NCI-H226 (cell line): ENCODE data around the gene SAP30L.

Experiments used
- DNase-seq: peaks from one replicate; pipeline ENCODE4 v3.0.0-alpha.2; 2015

SAP30L gene

DNA sequence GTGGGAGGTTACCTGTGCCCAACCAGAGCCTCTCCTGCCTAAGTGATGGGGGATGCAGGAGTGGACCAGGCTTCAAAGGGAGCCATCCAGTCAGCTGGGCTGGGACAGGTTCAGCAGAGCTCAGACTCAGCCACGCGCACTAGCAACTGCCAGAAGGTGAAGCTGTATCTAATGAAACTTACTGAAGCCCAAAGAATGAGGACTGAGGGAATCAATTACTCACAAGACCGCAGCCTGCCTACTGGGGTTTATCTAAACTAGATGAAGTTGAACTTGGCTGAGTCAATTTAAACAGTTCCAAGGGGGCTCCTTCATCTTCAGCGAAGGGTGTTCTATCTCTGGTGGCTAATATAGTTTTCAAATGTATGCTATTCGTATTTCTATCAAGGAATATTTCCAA is 20.9 kb downstream of the SAP30L start:
- DNase-seq = no peak

DNA sequence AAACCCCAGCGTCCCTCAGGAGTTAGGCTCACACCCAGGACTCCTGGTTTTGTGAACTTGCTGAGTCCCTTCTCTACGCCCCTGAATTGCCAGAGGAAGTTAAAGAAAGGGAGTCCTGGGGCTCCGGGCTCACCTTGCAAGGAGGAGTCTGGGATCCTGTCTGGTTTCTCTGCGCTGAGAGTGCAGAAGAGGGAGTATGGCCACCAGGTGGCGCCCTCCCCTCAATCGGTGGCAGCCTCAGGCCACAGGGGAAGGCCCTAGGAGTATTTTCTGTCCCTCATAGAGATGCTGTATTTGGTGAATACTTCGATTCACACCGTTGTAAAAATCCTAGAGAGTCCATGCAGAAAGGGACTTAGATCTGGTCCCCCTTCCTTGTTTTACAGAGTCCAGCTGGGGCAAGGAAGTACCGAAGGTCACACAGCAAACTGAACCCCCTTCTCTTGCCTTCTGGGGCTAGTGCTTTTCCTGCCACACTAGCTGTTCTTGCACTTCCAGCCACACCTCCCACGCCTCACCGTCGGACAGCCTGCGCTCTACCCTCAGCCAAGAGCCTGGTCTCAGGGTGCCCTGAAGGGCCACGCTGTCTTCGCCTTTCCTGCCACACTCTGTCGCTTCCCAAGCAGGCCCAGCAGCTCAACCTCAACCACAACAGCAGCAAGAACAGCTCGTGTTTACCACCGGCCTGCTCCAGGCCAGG is 22.0 kb downstream of the SAP30L start:
- DNase-seq = peak; percentile 44

DNA sequence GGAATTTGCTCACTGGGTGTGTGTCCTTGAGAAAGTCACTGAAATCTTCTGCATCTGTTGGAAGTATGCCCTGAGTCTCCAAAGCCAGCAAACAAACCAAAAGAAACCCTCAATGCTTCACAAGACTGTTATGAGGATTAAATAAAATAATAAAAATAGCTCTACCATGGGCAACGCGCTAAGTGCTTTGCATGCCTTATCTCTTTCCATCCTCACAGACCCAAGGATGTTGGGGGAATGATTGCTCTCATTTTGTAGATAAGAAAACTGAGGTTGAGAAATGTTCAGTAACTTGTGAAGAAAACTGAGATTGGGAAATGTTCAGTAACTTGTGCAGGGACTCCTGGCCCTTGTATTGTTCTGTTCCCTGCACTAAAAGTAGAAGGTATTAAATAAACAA is 24.3 kb downstream of the SAP30L start:
- DNase-seq = peak; percentile 38

DNA sequence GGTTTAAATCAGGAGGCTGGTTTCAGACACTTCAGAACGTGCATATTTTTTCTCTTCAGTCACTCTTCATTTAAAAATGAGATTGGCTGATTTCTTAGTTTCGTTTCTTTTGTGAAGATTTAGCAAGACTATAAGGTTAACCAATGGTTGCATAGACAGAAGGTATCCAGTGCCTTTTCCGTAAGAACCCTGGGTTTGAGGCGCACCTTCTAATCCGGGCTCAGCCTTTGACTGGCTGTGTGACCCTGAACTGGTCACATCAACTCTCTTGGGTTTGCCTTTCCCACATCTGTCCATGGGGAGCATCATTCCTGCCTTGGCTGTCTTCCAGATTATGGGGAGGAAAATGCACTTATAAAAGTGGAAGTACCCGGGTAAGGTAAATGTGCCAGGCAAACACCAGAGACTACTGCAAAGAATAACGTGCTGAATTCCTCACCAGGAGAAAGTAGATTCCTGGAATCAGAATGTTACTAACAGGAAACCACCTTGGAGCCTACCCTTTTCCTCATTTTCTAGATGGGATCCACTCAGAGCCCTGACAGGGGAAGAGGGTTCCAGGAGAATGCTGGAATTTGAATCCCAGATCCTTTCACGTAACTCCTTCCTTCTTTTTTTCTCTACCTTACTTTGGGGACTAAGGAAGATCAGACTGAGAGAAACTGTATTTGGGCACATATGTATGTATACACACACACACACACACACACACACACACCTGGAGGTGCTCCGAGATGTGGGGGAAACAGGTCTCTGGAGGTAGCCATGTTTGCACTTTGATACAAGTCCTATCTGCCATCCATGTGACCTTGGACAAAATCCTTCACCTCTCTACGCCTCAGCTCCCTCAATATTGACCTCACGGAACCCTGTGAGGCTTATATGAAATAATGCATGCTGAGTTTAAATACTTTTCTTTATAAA is 25.4 kb downstream of the SAP30L start:
- no peak for DNase-seq

DNA sequence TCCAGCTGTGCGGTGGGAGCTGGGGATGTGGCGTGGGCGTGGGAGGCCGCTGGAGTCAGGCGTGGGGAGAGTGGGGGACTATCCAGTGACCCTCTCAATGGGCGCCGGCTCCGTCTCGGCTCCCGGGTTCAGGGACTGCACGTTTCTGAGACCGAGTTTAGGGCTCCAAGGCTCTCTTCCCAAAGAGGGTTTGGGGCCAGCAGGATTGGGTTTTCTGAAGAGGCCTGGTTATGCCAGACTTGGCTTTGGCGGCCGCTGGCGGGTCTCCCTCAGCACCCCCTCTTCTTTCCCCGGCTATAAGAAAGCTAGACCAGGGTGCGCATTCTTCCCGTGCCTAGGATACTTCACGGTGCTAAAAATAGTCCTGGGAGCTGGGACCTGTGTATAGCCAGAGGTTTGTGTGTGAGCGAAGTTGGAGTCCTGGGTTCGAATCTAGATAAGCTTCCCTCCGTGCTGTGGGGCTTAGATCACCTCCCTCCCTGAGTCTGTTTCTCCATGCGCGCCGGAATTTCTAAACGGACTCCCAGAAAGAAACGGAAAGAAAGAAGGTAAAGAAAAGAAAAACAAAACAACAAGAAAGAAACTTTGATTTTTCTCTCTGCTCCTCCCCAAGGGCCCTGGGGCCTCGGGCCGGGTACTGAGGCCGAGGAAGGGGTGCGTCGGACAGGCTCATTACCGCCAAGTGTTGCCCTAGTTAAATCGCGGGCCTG is 27.2 kb downstream of the SAP30L start:
- DNase-seq = no peak

DNA sequence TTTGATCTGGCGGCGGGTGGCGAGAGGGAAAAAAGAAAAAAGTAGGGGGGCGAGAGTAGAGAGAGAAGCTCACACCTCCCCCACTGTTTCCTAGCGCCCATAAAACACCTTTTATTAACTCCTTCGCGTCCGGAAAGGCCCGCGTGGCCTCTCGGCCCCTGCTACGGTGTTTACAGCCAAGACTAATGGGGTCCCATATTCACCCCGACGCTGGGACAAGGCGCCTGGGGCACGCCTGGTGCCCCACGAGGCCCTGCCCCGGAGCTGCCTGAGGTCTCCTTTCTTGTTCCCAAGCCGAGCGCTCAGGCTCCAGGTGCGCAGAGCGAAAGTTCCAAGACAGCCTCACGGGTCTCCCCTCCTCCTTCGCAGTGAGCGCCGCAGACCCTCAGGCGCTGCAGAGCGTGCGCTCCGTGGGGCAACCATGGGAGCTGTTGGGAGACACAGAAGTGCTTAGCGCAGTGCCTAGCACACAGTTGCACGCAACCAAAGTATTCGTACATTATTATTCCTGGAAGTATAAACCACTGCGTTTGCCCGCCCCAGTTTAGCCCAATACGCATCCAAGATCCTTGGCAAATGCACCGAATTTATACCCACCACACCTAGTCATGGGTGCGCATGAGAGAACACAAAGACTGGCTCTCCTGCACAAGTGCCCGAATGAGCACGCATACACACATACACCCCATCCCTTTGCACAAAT is 27.9 kb downstream of the SAP30L start:
- DNase-seq = no peak

DNA sequence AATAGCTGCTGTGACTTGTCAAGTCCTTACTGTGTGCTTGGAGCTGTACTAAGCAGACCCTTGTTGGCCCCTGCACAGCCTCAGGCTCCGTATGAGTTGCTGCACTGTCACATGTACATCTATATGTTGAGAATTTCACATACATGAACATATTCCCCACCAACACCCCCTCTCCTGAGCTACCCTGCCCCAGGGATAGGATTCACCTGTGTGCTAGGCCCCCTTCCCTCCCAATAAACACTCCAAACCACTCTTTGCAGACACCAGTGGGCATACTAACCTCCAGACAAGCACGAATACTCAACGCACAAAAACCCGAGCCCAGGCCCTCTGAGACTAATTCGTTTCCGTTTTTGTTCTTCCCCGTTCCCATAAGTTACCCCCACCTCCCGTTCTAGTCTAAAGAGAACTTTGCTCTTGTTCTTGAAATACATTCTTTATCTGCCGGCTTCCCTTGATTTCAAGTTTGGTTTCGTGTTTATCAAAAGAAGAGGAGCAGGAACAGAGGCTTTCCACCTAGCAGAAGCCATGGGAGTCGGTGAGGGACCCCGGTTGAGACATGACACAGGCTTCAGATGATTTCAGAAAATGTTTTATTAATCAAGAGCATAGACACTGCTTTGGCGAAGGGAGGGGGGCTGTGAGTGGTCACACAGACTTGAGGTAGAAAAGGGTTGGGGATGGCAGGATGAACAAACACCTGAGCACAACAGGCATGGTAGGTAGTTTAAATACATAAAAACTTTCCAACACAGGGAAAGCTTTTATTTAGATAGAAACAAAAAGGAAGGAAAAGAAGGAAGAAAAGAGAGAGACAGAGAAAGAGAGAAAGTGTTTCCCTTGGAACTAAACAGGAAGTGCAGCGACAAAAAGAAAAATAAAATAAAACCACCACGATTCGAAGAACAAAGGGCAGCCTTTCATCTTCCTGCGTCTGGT is 28.9 kb downstream of the SAP30L start:
- DNase-seq = no peak

DNA sequence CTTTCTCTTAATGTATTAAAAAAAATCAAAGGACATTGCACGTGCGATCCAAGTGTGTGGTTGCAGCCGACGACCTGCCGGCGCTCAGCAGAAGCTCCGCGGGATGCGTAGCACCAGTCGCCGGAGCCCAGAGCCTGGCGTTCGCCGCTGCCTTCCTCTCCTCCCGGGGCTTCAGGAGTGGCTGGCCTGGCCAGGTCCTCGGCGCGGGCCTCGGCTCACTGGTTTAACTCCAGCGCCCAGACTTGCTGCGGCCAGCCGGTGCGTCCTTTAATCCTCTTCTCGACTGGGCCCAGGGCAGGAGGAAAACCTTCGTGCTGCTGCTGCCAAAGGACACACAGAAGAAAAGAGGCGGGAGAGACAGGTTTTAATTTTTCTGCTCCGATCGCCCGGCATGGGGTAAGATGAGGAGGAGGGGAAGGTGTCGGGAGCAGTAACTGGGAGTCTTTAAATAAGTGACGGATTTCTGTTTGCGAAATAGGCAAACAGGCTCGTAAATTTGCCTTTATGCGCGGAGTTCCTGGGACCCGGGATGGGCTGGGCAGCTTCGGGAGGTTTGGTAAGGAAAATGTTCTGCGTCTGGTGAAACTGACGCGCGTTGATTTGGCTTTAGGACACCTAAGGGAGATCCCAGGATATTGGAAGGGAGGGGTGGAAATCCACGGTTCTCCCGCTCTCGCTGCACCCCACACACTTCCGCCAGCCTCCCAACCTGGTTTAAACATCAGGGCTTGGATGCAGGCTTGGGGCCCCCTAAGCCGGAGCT is 30.0 kb downstream of the SAP30L start:
- DNase-seq = no peak

DNA sequence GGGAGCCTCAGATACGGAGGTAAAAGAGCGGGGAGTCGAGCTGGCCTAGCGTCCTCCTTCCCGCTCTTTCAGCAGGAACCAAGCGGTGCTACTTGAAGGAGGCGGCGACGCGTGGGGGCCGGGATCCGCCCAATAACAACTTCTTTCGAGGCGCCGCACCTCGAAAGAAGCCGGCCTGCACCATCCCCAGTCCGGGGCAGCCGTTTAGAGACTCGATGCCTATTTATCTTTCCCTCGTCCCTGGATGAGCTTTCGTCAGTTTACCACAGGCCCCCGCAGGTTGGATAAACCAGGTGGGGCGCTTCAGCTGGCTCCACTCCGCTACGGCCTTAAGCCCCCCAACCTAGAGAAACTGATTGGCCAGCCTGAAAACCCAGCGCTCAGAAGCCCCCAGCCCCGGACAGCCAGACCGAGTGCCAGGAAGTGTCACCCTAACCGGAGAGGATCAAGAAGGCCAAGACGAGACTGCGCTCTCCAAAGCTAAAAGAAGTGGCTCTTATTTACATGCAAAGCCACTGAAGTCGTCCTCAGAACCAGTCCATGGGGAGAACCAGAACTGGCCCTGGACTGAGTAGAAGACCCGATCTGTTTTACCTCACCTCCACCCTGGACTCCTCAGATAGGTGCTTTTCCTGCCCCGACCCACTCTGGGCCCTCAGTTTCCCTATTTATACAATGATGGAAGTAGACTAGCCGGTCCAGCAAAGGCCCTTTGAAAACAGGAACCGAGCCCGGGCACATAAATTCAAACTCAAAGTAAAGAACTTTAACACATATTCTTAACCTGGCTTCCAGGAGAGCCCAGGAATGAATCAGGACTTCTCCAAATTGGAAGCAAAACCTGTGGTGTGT is 30.8 kb downstream of the SAP30L start:
- DNase-seq = no peak

DNA sequence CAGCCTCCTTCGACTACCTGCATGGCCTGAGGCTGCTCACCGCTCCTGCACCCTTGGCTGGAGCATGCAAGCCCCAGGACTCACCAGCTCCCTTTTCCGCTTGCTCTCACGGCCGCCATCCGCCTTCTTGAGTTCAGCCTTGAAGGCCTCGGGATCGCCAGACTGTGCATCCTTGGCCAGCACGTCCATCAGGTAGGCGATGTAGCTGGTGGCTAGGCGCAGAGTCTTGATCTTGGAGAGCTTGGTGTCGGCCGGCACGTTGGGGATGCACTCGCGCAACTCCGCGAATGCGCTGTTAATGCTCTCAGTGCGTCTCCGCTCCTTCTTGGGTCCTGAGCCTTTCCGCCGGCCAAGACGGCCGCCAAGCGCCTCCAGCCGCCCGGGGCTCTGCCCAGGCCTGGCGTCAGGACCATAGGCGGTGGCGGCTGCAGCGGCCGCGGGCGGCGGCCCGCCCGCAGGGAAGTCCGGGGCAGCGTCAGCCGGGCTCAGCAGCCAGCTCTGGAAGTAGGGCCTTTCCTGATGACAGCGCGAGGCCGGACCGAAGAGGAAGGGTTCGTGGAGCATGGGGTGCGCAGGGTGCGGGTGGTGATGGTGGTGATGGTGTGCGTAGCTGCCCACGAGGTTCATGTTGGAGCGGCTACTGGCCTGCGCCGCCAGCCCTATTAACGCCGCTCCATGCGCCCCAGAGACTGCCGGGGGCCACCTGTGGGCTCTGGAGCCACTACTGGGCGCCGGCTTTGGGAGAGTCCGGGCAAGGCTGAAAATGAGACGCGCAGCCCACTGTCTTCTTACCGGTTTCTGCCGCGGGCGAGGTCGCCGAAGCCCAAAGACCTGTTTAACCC is 31.8 kb downstream of the SAP30L start:
- no peak for DNase-seq

DNA sequence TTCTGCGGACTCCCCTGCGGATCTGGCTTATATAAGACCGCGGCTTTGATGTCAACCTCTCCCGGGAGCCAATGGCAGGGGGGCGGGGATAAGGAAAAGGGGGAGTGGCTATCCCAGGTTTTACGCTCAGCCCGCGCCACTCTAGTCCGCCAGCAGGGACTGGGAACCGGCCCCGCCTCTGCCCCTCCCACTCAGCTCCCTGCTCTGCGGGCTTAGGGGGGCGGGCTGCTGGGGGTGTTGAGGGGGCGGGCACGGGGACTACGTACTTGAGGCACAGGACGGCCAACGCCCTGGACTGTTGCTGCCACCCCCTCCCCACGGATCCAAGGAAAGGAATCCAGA is 32.4 kb downstream of the SAP30L start, which contains the start of gene HAND1:
TSS of gene HAND1 (minus strand) at position 4 of the 342 bp plus-strand sequence. CDS start 219 bp downstream, outside the sequence.
- DNase-seq = no peak

DNA sequence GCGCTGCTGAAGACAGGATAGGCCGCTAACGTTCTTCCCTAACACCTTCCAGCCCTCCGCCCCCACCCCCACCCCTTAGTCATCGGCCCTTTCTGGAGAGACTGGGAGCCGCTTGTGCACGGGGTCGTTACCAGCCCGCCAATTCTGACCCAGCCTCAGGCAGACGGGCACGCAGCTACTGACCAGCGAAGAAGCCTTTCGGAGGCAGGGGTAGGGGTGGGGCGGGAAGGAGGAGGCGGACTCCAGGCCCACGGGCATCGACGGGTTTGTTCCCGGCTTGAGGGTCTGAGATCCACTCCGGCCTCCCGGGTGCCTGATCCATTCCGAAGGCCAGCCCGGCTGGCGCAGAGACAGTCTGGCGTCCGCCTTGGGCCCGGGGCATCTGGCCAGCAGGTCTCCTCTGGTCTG is 33.0 kb downstream of the SAP30L start:
- no peak for DNase-seq

DNA sequence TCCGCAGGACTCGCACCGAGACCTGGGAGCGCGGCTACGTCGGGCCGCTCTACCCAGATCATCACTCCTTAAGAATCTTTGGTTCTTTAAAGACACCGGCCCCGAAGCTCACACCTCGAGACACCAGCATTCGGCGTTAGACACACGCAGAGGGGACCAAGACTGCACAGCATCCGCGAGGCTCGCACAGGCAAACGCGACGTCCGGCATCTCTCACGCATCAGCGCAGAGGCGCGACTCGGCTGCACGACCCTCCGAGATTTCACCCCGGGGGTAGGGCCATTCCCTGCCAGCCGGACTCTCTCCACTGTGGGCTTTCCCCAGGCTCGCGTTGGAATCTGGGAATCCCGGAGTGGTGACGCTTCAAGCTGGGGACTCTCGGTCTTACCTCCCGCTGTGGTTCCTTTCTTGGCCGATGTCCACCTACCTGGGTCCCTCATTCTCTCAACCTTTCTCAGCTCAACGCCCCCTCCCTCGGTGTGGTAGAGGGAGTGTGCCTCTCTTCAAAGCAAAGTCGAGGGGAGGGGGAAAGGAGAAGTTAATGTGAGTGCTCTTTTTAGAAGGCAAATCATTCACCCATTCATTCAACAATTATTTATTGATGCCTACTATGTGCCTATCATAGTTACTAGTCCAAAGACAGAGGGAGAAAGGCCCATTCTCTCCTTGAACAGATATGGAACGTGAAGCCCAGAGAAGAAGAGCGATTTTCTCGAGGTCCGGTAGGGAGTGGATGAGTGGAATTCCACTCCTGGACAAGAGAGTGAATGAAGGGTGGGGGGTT is 33.6 kb downstream of the SAP30L start:
- DNase-seq = no peak

DNA sequence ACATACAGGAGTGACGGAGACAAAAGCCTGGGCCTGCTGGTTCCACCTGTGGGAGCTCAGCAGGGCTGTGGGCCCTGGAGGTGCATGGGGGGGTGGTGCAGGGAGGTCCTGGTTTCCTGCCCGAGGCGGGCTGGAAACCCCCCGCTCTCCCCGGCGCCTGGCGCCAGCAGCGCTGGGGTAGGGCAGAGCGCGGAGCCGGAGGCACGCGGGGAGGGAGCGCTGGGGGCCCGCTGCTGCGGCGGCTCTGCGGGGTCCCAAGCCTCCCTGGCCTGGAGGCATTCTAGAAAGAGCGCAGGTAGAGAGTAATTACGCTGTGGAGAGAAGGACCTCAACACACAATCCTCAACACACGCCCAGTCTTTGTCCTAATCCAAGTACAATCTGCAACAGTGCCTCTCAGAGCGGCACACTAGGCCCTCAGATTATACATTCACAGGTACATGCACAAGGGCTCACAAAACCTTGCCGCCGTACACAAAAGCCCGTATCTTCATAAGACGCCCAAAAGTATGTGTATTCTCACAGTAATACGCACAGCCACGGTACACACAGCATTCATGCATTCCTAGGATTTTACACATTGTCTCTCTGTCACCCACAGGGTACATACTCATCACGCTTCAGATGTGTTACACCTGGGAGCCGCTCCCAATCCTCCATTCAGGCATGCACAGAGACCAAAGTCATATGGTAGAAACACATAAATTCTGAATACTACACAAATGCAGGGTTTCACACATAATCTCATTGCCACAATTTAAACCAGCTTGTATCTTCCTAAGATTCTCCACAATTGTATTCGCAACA is 34.4 kb downstream of the SAP30L start:
- DNase-seq = no peak

DNA sequence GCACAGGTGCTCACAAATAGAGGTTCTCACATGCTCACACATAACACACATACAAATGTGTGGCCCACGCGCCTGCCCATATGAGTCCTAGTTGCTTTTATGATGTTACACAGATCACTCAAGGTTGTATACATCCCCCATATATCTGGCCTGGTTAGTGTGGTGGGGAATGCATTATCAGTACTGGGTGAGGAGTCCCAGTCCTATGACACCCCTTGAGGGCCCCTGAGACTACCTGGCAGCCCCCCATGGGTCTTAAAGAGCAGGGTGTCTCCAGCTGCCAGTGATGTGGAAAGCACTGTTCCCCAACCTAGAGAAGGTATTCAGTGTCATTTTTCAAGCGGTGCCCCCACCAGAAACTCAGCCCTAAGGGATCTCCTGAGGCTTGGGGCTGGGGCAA is 35.0 kb downstream of the SAP30L start:
- DNase-seq = no peak

DNA sequence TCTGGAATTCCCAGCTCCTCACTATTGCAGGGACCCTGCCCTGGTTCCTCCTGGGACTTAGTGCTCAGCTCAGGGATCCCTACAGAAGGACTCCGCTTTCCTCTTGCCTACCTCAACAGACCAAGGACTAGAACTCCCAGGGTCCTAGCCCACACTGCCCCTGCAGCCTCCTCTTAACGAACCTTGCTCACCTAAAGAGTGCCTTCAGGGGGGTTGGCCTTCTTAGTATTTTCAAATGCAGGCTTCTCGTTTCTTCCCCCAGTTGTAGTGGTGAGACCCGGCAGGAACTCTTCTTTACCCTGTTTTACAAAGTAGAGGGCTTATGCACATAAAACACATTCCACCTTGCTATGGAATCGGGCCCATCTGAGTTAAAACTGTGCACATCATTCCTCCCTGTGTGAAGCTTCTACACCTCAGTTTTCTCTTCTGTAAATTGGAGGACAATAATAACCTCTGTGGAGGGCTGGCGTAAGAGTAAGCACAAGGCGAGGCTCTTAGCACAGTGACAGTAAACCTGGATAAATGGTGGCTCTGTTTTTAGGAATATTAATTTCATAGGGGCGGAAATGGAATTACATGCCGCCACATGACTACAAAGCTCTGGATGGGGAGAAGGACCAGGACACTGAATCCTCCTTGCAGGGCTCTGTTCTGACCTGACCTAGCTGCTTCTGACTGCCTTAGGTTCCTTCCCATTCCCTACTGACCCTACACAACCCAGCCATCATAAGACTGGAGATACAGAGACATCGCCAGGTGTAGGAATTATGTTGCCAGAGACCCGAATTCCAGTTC is 36.0 kb downstream of the SAP30L start:
- DNase-seq = no peak
